Type B pancreatic cell (in vitro differentiated cells): ENCODE results near the gene LRFN2. TPM values are rescaled to one million over a fixed set of nuclear protein-coding genes. Genes with fewer than 3 reads are reported as not detected.

Experiments
- DNase-seq: peaks from one replicate; pipeline ENCODE4 v3.0.0; 2021; ENCODE audit warnings: mixed read lengths; ENCODE audit not compliant: unreplicated experiment; ENCODE audit errors: extremely low spot score
- H3K27ac Mint-ChIP-seq: 2 replicates; pipeline ENCODE4 v1.8.0; 2021; ENCODE audit warnings: mild to moderate bottlenecking, mixed read lengths
- H3K27me3 Mint-ChIP-seq: 2 replicates; pipeline ENCODE4 v1.8.0; 2021; ENCODE audit warnings: mixed read lengths
- H3K36me3 Mint-ChIP-seq: 2 replicates; pipeline ENCODE4 v1.8.0; 2021; ENCODE audit warnings: mixed read lengths
- H3K4me1 Mint-ChIP-seq: one replicate; pipeline ENCODE4 v1.8.0; 2021; ENCODE audit warnings: mixed read lengths; ENCODE audit not compliant: unreplicated experiment
- H3K4me3 Mint-ChIP-seq: 2 replicates; pipeline ENCODE4 v1.8.0; 2021; ENCODE audit warnings: mild to moderate bottlenecking, mixed read lengths
- H3K9me3 Mint-ChIP-seq: 2 replicates; pipeline ENCODE4 v1.8.0; 2021; ENCODE audit warnings: mixed read lengths
- CTCF ChIP-seq: fragments of 200-600 bp; sonication (generic); conservative IDR thresholded peaks from 2 replicates; pipeline ENCODE4 v1.5.0; 2021; ENCODE audit warnings: antibody characterized with exemption, mild to moderate bottlenecking
- total RNA-seq: library from RNA; stranded (reverse); gene quantifications from 2 replicates; pipeline ENCODE4 v1.2.1, GENCODE V29; 2021; ENCODE audit warnings: low replicate concordance

Gene LRFN2
- total RNA-seq, 1 donor from 2014 or later, result 3.4 TPM

- TF ChIP-seq CTCF, result no peak
- H3K27me3 Mint-ChIP-seq, result peaks cover 57% of the 10 kb centered on the region
Observed at GRCh38 chr6:40606981-40607380, 19.8 kb upstream of the LRFN2 start.

GRCh38 chr6:40606526-40606925 lies 19.4 kb upstream of the LRFN2 start:
- Mint-ChIP-seq H3K9me3 (no peaks in the 10 kb centered on the region), H3K36me3 (no peaks in the 10 kb centered on the region), H3K27ac (no peak overlapping the region), H3K4me3 (no peak overlapping the region), H3K27me3 (peaks cover 59% of the 10 kb centered on the region), H3K4me1 (peaks cover 4% of the 10 kb centered on the region)
- DNase-seq, result no peak
- no peak for TF ChIP-seq CTCF

More at GRCh38 chr6:40606981-40607380, 19.8 kb upstream of the LRFN2 start:
- H3K36me3 Mint-ChIP-seq, result no peaks in the 10 kb centered on the region
- H3K4me1 Mint-ChIP-seq, result peaks cover 4% of the 10 kb centered on the region
- no peak overlapping the region for H3K4me3 Mint-ChIP-seq
- H3K9me3 Mint-ChIP-seq, result no peaks in the 10 kb centered on the region
- H3K27ac Mint-ChIP-seq, result no peak overlapping the region
- no peak for DNase-seq

- Mint-ChIP-seq H3K4me1 (peaks cover 4% of the 10 kb centered on the region), H3K36me3 (no peaks in the 10 kb centered on the region), H3K9me3 (peaks cover 4% of the 10 kb centered on the region), H3K27ac (no peak overlapping the region), H3K4me3 (no peak overlapping the region), H3K27me3 (peaks cover 53% of the 10 kb centered on the region)
- TF ChIP-seq CTCF, result no peak
- DNase-seq, result no peak
Observed at GRCh38 chr6:40604082-40604481, 16.9 kb upstream of the LRFN2 start.

GRCh38 chr6:40599555-40599954 lies 12.4 kb upstream of the LRFN2 start:
- TF ChIP-seq CTCF, result no peak
- Mint-ChIP-seq H3K4me3 (no peak overlapping the region), H3K9me3 (peaks cover 4% of the 10 kb centered on the region), H3K27me3 (peaks cover 45% of the 10 kb centered on the region), H3K27ac (no peak overlapping the region), H3K4me1 (no peaks in the 10 kb centered on the region), H3K36me3 (no peaks in the 10 kb centered on the region)
- DNase-seq, result no peak

GRCh38 chr6:40598516-40598915 lies 11.4 kb upstream of the LRFN2 start:
- no peak overlapping the region for H3K4me3 Mint-ChIP-seq
- H3K27ac Mint-ChIP-seq, result no peak overlapping the region
- H3K4me1 Mint-ChIP-seq, result no peaks in the 10 kb centered on the region
- peaks cover 4% of the 10 kb centered on the region for H3K9me3 Mint-ChIP-seq
- H3K36me3 Mint-ChIP-seq, result no peaks in the 10 kb centered on the region
- DNase-seq, result no peak
- no peak for TF ChIP-seq CTCF
- peaks cover 35% of the 10 kb centered on the region for H3K27me3 Mint-ChIP-seq

GRCh38 chr6:40597301-40597700 lies 10.1 kb upstream of the LRFN2 start:
- no peaks in the 10 kb centered on the region for H3K4me1 Mint-ChIP-seq
- no peak for DNase-seq
- H3K27ac Mint-ChIP-seq, result no peak overlapping the region
- no peak for TF ChIP-seq CTCF
- peaks cover 31% of the 10 kb centered on the region for H3K27me3 Mint-ChIP-seq
- no peaks in the 10 kb centered on the region for H3K36me3 Mint-ChIP-seq
- peaks cover 4% of the 10 kb centered on the region for H3K9me3 Mint-ChIP-seq
- no peak overlapping the region for H3K4me3 Mint-ChIP-seq
